CD4-positive, alpha-beta T cell treated with Interleukin-17A for 4 hours (primary cell): ENCODE data around the gene RNF167.

ENCODE experiments used
- DNase-seq: peaks from one replicate; pipeline ENCODE4 v3.0.0-alpha.2; 2020; ENCODE audit warnings: mixed read lengths

Gene RNF167

DNA sequence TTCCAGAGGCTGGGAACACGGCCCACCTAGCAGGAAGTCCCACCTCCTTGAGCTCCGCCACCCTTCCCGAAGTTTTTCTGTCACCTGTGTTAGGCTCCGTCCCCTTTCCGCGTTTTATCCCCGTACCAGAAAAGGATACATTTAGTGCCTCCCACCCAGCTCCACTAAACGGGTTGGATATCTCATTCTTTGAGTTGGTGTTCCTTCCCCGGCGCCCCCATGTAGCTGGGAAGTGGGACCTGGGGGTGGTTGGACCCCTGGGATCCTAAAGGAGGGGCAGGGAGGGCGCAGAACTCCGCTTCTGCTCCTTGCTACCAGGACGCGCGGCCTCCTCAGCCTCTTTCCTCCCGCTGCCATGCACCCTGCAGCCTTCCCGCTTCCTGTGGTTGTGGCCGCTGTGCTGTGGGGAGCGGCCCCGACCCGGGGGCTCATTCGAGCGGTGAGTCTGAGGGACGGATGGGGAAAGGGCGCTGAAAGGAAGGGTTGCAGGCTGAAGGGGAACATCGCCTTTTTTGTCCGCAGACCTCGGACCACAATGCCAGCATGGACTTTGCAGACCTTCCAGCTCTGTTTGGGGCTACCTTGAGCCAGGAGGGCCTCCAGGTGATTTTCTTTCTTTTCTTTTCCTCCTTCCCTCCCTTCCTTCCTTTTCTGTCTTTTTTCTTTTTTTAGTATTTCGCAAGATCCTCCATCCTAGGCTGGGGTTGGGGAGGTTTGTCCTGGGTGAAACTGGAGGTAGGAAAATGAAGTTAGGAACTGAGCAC, 669 bp downstream of the RNF167 start:
- peak; percentile 65 for DNase-seq

DNA sequence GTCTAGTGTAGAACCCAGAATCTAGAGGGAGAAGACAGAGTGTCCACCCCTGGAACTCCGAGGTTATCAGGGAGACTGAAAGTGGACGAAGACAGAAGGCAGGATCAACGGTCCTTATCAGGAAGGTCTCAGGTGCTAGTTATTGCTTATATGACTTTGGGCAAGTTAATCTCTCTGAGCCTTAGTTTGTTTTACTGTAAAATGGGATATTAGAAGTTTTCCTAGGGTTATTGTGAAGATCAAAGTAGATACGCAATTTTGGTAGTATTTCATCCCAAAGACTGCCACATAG, 1.2 kb downstream of the RNF167 start:
- no peak for DNase-seq

DNA sequence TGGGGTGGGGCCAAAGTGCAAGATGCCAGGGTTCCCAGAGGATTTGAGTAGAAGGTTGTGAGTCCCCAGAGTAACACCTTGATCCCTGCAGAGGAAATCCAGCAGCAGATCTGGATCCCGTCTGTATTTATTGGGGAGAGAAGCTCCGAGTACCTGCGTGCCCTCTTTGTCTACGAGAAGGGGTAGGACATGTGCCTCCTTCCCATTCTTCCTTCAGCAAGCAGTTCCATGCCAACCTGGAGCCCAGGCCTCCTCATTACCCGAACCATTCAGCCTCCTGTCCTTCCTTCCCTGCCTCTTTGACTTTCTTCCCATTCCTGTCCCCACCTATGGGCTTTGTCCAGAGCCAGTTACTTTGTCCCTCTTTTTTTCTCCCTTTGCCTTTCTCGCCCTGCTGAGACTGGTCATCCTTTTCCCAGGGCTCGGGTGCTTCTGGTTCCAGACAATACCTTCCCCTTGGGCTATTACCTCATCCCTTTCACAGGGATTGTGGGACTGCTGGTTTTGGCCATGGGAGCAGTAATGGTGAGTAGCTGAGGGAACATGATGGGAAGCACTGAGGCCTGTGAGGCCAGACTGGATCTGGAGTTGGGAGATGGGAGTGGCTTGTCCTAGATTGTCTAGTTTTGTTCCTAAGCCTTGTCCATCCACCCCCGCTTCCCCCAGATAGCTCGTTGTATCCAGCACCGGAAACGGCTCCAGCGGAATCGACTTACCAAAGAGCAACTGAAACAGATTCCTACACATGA, 2.9 kb downstream of the RNF167 start:
- no peak for DNase-seq

DNA sequence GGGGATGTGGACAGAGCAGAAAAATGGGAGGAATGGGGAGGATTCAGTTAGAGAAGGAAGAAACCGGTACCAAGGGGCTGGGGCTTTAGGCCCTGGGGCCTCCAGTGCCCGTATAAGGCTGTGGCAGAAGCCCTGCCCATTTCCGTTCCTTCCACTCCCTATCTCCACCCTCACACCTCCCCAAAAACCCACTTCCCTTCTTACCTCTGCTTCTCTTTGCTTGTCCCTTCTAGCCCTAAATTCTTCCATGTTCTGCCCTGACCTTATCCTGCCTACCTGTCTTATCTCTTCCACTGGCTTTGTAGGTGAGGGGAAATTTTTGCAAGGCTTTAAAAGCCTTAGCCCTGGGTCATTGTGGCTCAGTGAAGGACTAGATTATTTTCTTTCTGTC, 4.1 kb downstream of the RNF167 start:
- DNase-seq, result peak; percentile 73

DNA sequence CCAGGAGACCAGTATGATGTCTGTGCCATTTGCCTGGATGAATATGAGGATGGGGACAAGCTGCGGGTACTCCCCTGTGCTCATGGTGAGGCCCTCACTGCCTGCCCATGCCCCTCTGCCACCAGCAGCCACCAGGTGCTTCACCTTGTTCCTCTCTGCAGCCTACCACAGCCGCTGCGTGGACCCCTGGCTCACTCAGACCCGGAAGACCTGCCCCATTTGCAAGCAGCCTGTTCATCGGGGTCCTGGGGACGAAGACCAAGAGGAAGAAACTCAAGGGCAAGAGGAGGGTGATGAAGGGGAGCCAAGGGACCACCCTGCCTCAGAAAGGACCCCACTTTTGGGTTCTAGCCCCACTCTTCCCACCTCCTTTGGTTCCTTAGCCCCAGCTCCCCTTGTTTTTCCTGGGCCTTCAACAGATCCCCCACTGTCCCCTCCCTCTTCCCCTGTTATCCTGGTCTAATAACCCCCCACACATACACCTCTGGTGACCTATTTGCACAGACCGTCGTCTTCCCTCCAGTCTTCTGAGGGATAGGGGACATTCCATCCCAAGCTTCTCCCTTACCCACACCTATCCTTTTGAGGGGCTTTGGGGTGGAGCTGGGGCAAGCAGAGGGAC, 4.6 kb downstream of the RNF167 start:
- DNase-seq, result peak; percentile 34

DNA sequence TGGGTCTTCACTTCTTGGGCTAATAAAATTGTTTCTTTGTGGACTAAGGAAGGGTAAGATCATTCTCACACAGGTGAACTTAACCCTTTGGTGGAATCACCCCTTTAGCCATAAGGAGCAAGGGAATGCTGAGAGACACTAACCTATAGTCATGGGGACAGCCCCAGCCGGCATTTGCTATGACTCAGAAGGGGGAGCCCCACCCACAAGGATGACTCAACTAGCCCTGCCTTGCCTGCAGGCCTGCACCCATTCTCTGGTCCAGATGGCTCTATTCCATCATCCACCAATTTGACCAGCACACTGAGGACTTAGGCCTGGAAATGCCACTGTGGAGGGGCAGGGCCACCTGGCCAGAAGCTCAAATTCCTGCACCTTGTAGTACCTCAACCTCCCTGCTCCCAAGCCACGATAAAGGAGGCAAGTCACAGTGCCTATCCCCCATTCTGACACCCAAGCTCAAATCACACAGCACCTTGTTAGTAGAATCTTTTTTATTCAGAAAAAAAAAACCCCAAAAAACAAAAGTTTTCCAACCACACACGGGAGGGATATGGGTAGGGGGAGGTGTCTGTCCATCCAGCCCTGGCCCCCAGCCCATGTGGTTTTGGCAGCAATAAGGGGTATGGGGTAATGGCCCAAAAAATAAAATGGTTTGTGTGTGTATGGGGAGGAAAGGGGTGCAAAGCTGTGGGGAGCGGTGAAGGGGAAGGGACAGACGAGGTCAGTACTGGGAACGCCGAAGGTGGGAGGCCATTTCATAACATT, 5.3 kb downstream of the RNF167 start:
- peak; percentile 87 for DNase-seq

DNA sequence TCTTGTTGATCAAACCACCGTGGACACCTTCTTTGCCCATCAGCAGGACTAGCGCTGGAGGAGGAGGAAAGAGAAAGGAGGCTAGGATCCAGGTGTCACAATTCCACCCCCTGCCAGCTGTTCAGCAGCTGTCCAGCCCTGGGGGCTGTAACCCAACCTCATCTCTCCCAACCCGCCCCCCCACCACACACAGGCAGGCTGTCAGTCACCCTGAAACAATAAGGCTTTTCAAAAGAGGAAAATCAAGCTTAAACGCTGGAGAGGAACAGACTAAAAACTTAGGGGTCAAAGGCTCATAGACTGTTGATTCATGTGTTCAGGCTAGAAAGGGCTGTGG, 5.8 kb downstream of the RNF167 start:
- no peak for DNase-seq

DNA sequence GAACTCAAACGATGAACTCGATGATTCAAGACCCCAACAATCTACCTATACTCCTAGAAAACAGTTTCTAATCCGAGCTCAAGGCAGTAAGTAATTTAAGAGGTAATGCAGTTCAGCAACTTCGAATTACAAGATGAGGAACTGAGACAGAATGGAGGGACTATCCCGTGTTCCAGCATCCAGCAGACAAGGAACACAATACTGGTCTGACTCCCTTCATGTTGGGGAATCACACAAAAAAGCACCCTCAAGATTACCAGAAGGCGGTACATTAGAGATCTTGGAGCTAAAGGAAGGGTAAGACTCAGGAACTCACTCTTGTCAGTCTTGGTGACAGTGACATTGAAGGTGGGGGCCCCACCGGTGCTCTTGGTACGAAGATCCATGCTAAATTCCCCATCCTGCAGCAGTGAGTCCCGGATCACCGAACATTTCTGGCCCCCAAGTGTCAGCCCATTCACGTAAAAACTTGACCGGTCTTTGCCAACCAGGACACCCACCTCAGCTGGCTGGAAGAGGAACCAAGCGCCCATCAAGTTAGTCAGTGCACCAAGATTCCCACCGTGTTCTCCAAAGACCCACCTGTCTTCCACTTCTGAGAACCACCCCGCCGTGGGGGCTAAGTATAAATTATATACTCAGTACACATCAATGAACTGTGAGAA, 6.4 kb downstream of the RNF167 start:
- no peak for DNase-seq

DNA sequence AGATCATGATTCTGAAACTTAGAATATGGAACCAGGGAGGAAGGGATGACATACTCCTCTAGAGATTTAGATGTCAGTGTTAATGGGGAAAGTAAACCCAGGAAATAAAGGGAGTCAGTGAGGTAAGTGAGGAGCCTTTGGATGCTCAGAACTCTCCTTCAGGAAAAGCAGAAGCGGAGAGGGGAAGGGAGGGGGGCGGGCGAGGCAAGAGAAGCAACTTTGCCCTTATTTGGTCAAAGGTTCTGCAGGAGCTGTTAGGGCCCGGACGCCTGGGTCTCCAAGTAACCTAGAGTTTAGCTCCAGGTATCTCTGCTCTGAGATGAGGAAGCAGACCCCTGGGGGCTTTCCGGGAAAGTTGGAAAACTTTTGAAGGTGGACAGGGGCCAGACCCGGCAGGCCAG, 6.9 kb downstream of the RNF167 start:
- no peak for DNase-seq

DNA sequence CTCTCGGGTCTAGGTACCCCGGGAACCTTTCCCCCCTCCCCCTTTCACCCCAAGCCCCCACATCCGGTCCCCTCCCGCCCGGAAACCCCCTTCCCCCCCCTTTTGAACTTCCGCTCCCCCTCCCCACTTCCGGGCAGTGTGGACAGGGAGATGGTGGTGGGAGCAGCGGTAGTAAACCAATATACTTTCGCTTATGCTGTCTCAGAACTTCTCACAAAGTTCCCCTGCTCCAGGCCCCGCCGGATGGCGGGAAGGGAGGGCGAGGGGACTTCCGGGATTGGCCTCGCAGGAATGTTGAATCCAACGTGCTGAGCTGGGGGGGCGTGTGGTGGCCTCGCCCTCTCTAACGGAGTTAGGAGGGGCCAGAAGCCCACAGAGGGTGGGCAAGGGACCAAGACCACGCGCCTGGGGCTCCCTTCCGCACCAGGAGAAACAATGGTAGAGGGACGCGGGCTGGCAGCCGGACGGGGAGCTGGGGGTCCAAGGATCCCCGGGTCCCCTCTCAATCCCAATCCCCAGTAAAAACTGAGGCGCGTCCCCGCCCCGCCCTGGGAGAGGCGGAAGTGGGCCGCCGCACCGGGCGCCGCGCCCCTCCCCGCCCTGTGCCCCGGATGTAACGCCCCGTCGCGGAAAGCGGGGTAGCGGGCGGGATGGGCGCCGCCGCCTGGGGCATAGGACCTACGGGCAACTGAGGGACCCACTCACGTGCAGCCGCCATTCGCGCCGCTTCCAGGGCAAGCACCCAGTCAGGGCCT, 7.5 kb downstream of the RNF167 start:
- peak; percentile 79 for DNase-seq

DNA sequence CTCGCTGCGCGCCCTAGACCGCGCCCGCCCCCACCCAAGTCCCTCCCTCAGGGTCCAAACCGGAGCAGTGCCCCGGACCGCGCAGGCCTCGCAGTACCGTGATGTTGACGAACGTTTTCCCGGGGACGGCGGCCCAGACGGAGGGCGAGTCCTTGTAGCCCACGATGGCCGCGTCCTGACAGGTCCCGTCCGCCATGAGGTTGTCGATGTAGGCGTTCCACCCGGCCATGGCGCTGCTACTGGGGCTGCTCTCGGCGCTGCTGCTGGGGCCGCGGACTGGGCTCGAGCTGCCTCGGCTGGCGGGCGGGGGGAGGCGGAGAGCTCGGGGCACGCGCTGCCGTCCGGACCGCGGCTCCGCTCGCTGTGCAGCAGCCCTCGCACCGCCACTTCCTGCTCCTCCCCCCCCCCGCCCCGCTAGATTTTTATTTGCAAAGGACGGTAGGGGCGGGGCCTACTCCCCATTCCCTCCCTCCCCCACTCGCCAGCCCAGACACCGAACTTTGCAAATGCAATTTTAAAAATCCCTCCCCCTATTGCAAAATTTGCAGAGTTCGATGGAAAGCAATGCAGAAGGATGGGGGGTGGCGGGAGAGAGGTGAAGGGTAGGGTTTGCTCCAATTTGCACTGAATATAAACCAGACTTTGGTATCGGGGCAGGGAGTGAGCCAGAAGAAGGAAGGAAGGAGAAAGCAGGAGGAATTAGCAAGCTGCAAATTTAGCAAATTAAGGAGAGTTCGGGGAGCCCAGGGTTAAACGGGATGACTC, 8.3 kb downstream of the RNF167 start, which contains the start of gene PFN1:
TSS of gene PFN1 (minus strand) at position 365 of the 765 bp plus-strand sequence. CDS start at position 229, 136 bp downstream.
- DNase-seq, result peak; percentile 97

DNA sequence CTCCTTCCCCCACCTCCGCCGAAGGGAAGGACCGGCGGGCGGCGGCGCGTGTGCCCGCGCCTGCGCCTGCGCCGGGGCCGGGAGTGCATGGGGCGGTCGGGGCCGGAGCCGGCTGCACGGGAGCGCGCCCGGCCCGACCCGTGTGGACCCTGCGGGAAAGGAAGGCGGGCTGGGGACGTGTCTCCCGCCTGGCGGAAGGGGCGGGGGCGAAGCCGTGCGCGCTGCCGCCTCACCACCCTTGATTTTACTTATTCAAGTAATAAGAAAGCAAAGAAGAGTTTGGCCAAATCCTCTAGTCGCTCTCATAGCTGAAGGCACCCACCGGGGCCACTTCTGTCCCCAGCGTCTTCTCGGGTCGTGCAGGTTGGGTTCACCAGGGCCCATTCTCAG, 8.9 kb downstream of the RNF167 start:
- DNase-seq, result peak; percentile 82

DNA sequence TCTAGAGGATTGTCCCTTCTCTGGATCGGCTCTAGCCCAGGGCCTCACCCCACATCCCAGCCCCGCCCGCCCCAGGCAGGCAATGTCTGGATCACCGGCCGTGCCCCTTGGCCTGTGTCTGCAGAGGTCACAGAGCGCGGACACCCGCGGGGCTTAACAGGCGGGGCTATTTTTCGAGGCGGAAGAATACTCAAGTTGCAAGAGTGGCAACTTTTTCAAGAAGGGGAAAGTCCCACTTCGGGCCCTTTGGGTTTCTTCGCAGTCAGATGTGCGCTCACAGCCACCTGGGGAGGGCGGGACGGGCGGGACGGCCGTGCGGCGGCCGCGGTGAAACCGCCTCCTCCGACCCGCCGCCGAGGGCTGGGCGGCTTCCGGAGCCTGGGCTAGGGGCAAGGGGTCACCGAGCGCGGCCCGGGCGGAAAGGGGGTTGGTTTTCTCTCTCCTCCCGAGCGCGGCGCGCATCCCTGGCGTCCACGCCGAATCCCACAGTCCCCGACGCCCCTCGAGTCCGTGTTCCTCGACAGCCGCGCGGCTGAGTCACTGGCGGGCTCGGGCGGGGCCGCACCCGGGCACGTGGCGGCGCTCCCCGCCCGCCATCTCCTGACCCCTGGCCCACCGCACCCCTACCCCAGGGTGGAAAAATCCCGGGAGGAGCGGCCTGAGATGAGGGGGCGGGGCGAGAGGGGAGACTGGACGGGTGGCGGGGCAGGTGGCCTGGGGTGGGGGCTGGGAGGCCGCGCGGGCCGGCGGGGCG, 9.4 kb downstream of the RNF167 start:
- DNase-seq, result peak; percentile 77

DNA sequence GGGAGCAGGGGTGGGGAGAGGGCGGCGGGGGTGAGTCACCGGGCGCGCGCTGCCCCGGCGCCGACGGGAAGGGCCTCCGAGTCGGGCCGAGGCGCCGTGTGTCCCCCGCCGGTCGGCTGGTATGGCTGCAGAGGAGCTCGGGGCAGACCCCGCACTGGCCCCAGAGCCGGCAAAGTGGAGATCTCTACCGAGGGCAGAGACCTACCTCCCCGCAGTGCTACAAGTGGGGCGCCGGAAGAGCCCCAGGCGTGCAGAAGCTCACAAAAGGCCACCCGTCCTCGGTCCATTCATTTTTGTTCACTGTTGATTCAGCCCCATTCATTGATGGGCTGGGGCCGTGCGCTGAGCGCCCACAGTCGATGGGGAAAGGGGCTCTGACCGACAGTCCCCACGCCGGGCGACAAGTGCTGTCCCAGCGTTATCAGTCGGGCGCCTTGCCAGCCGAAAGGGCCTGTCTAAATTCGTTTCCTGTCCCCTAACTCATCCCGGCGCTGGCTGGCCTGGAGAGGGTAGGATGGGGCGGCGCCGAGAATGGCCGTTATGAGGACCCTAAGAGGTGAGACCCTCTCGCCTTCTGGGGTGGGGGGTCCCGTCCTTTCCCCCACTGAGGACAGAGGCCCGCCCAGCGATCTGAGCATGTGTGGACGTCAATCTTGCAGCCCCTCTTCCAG, 10.1 kb downstream of the RNF167 start:
- peak; percentile 76 for DNase-seq

DNA sequence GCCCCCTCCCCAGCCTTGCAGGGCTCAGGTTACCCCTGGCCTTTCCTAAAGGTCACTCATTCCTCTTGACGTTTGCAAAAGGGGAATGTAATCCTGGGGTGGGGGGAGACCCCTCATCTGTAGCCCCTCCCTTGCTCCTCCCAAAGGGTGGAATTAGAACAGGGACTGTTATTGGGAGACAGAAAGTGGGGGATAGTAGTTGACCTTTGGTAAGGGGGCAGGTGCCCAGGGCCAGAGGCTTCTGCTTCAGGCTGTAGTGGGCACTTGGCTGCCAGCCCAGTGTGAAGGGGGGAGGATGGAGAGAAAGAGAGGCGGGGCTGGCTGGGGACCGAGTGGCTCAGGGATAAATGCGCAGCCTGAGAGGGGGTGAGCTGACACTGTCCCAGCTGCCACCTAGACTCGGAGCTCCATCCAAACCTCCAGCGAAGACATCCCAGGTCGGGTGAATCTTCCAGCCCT, 10.7 kb downstream of the RNF167 start, which contains the start of gene ENO3:
TSS of gene ENO3 (plus strand) at position 374 of the 459 bp plus-strand sequence. CDS start 711 bp downstream, outside the sequence.
- no peak for DNase-seq

DNA sequence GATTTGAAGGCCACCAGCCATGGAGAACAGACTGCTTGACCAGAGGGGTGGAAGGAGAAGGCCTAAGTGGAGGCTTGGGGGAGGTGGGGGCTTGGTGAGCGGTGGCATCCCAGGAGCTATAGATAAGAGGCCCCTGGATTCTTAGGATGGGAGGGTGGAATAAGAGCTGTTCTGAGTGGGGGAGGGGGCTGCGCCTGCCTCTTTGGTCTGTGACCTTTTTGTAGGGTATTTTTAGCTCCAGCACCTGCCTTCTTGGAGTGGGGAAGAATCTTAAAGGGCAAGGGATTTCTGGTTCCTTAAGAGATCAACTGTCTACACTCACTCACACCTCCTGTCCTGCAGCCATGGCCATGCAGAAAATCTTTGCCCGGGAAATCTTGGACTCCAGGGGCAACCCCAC, 11.4 kb downstream of the RNF167 start:
- no peak for DNase-seq

DNA sequence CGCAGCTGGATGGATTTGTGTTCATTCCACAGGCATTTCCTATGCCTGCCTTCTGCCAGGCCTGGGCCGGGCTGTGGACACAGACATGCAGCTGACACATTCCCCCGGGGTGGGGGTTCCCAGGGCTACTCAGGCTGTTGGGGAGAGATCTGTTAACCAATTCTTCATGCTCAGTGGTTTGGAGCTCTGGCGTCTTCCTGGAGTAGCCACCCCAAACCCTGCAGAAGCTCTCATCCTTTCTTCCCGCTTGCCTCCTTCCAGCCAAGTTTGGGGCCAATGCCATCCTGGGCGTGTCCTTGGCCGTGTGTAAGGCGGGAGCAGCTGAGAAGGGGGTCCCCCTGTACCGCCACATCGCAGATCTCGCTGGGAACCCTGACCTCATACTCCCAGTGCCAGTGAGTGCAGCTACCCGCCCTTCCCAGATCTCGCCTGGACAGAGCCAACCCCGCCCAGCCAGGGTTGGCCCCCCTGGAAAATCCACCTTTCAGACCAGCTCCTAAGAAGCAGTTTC, 13.4 kb downstream of the RNF167 start:
- no peak for DNase-seq

DNA sequence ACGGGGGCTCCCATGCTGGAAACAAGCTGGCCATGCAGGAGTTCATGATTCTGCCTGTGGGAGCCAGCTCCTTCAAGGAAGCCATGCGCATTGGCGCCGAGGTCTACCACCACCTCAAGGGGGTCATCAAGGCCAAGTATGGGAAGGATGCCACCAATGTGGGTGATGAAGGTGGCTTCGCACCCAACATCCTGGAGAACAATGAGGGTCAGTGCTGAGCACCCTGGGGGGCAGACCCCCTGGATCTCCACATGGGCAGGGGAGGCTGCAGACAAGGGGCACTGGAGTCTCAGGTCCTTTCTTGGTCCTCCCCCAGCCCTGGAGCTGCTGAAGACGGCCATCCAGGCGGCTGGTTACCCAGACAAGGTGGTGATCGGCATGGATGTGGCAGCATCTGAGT, 15.0 kb downstream of the RNF167 start:
- no peak for DNase-seq

DNA sequence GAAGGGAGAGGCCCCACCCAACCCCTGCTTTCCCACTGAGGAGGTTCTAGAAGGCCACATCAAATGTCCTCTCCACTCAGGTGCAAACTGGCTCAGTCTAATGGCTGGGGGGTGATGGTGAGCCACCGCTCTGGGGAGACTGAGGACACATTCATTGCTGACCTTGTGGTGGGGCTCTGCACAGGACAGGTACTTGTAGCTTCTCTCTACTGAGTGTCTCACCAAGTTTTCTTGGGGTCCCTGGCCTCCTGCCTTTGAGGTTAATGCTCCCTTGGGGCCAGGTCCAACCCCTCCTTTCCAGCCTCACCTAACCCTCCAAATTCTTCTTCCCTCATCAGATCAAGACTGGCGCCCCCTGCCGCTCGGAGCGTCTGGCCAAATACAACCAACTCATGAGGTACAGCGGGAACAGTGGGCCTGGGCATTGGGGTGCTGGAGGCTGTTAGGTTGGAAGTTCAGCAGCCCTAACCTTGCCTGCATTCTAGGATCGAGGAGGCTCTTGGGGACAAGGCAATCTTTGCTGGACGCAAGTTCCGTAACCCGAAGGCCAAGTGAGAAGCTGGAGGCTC, 16.5 kb downstream of the RNF167 start:
- DNase-seq, result peak; percentile 76
